GM19023 (cell line): ENCODE results near the gene BCKDHA.
"Not testable (repeated sequence)": the region's sequence is repeated elsewhere in the genome, so short reads cannot be mapped to it uniquely, and the experiment has no call there.

ENCODE experiments used
- ATAC-seq: cut with Tn5 transposase; IDR thresholded peaks from one replicate; pipeline ENCODE4 v1.9.1; 2021; ENCODE audit warnings: mild to moderate bottlenecking, moderate library complexity; ENCODE audit not compliant: unreplicated experiment

BCKDHA gene

DNA sequence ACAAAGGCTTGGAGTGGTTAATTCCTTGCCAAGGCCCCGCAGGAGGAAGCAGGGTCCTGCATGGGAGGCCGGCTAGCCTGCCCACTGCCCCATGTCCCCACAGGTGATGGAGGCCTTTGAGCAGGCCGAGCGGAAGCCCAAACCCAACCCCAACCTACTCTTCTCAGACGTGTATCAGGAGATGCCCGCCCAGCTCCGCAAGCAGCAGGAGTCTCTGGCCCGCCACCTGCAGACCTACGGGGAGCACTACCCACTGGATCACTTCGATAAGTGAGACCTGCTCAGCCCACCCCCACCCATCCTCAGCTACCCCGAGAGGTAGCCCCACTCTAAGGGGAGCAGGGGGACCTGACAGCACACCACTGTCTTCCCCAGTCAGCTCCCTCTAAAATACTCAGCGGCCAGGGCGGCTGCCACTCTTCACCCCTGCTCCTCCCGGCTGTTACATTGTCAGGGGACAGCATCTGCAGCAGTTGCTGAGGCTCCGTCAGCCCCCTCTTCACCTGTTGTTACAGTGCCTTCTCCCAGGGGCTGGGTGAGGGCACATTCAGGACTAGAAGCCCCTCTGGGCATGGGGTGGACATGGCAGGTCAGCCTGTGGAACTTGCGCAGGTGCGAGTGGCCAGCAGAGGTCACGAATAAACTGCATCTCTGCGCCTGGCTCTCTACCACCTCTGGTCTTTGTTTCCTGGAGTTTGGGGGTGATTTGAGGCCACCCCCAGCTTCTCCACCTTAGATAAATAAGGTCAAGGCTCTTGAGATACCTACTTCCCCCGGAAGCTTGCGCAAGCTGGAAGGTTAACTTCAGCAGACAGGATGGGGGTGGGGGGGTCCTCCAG, 26.9 kb downstream of the BCKDHA start:
- ATAC-seq = no peak

DNA sequence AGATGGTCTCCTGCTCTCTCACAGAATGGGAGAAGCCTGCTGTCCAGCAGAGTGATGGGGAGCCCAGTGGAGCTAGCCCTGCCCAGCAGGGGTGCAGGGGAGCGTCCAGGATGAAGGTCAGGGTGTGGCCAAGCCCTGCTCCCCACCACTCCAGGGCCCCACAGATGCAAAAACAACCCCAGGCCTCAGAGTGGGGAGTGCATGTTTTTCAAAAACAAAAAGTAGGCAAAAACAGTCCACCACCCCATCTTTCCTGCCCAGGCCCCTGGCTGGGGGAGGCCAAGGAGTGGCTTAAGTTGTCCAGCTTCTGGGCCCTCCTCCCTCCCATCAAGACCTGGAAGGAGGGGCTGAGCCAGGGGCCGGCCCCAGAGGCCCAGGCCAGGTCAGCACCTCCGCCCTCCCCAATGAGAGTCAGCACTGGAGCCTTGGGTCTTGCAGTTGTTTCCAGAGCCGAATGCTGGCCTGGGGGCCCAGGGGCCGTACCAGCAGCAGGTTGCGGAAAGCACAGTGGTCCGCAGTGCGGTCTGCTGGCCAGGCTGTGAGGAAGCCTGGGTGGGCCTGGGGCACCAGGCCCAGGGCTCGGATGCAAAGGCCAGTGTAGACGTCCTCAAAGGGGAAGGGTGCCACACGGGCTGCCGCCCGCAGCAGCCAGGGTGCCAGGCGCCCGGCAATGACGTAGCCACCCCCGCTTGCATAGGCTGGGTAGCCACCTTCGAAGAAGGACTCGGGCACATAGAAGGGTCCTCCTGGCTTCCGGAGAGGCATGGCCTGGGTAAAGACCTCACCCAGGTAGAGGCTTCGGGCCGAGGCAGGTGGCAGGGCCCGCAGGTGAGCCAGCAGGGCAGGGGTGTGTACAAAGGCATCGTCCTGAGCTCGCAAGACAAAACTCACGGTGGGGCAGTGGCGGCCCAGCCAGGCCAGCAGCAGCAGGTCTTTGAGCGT, 27.8 kb downstream of the BCKDHA start:
- no peak for ATAC-seq

DNA sequence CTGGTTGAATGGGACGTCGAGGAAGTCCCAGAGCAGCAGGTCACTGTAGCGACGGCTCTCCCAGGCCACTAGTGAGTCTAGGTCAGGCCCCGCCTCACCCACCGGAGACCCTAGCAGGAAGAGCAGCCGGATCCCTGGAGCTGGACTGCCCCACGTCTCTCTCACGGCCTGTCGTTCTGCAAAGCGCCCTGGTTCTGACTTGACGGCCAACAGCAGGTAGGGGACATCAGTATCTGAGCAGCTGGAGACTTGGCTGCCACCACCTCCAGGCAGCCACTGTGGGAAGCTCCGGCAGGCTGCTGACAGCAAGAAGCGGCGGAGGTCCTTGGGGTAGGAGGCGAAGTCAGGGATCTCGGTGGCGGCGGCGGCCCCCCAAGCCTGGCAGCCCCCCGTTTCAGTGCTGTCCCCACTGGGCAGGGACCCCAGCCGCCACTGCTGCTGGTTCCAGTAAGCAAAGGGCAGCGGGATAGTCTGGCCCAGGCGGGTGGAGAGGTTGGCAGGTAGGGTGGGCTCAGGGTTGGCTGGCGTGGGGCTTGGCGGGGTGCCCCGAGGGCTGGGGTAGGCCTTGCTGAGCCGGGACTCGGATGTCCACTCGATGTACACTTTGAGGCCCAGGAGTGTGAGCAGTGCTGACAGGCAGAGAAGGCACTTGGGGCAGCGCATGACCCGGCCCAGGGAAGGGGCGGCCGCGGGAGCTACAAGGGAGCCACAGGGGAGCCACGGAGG, 28.7 kb downstream of the BCKDHA start:
- ATAC-seq = no peak

DNA sequence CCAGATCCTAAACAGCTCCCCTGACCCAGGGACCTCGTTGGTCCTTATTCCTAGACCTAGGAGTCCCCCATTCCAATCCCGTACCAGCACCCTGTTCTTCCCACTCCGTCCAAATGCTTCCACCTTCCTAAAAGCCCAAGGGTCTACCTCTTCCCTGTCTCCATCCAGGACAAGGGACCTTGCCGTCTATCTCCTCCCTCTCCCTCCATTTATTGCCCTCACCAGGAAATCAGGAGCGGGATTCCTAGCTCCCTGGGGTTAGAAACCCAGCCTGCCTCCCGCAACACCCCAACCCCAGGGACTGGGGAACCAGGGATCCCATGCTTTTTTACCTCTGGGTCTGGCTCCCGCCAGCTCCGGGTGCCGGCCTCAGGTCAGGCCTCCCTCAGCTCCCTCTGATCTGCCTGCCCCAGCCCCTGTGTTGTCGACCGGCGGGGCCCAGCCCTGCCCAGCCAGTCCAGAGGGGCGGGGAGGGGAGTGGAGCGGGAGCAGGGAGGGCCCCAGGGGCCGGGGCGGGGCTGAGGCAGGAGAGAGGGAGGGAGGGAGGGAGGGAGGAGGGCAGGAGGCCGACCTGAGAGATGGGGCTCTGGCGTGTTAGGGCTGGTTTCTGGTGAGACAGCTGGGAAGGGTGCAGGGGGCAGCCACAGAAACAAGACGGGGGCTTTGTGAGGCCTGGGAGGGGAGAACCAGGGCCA, 29.5 kb downstream of the BCKDHA start, which contains the start of gene B3GNT8:
Gene B3GNT8, minus strand, starts transcription at position 423 of the 695 bp plus-strand sequence. CDS start 596 bp downstream, outside the sequence.
- no peak for ATAC-seq

DNA sequence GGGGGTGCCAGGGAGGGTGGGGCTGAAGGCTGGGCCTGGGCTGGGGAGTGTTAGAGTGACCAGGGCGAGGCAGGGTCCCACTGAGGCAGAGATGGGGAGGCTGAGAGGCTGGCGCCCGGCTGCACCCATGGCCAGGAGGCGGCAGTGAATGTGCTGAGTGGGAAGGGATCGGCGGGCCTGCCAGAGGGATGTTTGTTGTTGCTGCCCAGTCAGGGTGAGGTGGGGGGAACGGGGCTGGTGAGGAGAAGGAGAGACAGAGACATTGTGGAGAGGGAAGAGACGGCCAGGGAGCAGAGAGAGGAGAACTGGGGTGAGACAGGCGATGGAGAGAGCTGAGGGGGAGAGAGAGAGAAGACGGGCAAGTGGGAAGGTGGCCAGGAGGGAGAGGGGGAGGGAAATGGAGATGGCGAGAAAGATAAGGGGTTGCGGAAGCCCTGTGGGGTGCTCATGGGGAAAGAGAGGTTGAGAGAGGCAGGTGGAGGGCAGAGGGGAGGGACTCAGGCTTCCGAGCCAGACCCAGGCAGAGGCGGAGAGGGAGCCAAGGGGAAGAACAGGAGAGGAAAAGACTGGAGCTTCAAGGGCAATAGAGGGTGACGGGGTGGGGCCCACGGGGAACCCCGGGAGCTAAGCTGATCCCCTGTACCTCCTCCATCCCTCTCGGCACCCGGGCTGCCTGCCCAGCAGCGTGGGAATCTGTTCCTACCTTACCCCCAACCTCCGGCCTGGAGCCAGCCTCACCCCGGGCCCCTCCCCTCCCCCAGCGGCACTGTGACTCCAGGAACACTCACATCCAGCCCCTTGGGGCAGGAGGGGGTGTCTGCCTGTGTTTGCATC, 30.2 kb downstream of the BCKDHA start:
- no peak for ATAC-seq

DNA sequence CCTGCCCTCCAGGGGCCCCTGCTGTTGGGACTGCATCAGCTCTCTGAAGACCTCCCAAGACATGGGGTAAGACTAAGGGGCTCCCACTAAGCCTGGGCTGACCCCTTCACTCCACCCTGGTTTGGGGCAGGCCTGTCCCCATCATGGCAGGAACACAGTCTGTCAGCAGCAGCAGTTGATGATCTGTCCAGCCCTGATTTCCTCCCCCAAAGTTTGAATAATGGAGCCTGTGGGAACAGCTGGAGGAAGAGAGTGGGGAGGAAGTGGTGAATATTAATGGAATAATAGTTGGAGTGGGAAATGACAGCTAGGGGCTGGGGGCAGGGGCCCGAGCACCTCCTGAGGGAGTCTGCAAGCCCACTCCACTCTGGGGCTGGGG, 30.9 kb downstream of the BCKDHA start:
- no peak for ATAC-seq

DNA sequence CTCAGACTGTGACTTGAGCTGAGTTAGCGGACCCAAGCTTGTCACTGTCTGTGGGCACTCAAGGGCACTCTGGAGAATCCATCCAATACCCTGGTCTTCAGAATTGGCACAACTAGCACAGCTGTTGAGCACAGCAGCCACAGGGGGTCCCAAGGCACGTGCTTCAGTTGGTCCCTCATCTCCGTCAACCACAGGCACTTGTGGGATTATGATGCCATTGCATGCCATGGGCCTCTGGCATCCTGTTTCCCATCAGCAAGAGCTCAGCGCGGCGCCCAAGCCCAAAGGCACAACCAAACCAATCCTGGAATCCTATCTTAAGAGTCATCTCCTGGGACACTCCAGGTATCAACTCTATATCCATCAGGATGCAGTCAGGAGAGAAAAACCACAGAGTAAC, 33.3 kb downstream of the BCKDHA start:
- no peak for ATAC-seq

DNA sequence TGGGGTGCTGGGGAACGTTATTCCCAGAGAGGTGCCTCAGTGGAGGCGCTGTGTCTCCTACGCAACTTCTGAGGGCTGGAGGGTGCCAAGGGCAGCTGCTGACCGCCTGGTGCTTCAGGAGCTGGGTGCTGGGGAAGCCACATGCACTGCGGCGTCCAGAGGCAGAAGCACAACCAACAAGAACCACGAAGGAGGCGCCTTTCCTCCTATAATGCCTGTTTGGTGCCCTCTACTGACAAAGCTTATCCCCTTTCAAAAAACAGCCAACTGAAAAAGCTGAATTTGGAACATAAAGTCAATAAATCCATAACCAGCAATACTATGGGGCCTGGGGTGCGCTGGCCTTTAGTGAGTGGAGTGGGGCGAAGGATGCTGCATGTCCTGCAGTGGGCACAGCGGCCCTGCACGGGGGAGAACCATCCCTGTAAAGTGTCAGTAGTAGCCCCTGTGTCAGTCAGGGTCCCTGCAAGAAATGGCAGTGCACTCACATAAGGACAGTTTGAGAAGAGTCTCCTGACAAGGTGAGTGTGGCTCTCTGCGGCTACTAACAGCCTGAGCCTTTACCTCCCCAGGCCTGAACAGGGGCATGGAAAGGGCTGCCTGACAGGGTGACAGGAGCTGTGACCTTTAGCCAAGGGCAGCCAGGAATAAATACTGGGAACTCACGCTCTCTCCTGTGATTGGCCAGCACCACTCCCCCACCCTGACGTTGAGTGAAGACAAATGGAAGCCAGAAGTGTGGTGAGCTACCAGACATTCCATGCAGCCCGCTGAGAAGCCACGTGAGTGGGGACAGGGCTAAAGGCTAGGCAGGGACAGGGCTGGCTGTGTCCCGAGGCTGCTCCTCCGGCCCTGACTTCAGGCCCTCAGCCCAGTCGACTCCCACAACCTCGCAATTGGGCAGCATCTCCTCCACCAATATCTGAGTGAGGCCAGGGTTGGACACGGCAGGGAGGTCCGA, 34.1 kb downstream of the BCKDHA start:
- no peak for ATAC-seq

DNA sequence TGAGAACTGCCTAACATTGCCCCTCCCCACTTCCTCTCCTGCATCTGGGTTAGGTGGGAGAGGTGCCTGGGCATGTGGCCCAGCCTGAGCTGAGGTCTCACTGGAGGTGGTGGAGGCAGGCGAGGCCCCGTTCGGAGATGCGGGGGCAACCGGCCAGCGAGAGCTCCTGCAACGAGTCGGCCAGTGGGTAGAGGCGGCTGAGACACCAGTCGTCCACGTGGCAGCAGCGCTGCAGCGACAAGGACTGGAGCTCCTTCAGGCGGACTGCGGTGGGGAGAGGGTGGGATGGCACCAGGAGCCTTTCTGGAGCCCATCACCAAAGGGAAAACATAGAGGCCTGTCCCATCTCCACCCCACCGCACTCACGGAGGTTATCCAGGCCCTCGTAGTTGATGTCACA, 35.6 kb downstream of the BCKDHA start:
- ATAC-seq = no peak

DNA sequence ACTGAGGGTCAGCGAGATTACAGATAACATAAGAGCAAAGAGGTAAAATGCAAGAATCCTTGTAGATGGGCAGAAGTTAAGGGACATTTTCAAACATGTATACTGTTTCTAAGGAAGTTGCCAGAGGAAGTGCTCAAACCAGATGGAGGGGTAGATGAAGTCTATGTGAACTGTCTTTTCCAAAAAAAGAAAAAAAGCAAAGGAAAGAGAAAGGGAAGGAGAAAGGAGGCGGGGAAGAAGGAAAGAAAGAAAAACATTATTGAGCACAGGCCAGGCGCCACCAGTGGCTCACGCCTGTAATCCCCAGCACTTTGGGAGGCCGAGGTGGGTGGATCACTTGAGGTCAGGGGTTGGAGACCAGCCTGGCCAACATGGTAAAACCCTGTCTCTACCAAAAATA, 36.8 kb downstream of the BCKDHA start:
- no peak for ATAC-seq

DNA sequence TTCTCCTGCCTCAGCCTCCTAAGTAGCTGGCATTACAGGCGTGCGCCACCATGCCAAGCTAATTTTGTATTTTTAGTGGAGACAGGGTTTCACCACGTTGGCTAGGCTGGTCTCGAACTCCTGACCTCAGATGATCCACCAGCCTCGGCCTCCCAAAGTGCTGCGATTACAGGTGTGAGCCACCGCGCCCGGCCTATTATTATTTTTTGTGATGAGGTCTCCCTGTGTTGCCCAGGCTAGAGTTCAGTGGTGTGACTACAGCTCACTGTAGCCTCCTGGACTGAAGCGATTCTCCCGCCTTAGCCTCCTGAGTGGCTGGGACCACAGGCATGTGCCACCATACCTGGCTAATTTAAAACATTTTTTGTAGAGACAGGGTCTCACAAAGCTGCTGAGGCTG, 37.8 kb downstream of the BCKDHA start:
- not testable (repeated sequence) for ATAC-seq

DNA sequence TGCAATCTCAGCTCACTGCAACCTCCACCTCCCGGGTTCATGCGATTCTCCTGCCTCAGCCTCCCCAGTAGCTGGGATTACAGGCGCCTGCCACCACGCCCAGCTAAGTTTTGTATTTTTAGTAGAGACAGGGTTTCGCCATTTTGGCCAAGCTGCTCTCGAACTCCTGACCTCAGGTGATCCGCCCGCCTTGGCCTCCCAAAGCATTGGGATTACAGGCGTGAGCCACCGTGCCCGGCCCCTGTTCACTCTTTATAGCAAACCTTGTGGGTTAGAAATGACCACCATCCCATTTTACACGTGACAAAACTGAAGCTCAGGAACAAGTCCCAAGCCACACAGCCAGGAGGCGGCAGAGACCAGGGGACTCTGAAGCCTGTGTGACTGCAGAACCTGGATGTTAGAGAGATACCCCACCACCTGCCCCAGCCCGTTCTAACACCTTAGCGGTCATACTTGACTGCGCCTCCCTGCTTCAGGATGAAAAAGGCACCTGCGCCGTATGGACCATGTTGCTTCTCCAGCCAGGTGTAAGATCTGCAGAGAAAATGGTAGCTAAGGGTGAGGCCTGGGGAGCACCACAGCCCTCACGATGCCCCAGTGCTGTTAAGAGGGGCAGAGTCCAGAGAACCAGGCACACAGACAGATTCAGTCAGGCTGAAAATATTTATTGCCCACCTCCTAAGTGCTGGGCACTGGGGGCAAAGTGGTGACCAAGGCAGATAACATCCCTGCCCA, 38.5 kb downstream of the BCKDHA start:
- ATAC-seq = no peak

DNA sequence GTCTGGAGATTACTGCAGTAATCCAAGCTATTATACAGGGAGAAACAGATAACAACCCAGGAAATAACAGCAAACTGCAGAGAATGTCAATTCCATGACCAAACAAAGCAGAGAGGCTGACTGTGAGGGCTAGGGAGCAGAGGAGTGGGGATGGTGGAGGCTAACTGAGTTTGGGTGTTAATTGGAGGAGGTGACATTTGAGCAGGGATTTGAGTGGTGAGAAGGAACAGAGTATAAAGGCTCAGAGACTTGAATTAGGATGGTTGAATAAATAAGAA, 39.0 kb downstream of the BCKDHA start:
- ATAC-seq = no peak

DNA sequence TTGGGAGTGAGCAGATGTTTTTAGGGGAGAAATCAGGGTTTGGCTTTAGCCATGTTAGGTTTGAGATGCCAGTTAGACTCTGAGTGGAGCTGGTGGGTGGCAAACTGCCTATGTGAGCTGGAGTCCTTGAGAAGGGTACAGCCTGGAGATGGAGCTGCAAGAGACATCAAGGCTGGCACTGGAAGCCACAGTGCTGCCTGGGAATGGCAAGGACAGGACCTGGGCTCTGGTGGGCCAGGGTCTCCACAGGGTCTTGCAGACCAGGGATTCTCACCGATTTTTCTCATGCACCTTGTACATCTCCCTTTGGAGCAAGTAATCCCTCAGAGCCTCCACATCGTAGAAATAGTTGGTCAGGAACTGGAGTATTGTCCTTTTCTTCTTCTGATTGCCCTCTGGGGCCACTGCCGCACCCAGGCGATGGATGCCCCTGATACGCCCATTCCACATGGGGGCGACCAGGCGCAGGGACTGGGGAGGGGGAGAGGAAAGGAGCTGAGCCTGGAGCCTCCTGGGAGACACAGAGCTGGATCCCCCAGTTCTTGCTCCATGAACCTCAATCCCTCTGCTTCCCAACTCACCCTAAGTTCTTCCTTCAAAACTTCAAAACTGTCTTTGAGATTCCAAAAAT, 40.4 kb downstream of the BCKDHA start:
- ATAC-seq = no peak

DNA sequence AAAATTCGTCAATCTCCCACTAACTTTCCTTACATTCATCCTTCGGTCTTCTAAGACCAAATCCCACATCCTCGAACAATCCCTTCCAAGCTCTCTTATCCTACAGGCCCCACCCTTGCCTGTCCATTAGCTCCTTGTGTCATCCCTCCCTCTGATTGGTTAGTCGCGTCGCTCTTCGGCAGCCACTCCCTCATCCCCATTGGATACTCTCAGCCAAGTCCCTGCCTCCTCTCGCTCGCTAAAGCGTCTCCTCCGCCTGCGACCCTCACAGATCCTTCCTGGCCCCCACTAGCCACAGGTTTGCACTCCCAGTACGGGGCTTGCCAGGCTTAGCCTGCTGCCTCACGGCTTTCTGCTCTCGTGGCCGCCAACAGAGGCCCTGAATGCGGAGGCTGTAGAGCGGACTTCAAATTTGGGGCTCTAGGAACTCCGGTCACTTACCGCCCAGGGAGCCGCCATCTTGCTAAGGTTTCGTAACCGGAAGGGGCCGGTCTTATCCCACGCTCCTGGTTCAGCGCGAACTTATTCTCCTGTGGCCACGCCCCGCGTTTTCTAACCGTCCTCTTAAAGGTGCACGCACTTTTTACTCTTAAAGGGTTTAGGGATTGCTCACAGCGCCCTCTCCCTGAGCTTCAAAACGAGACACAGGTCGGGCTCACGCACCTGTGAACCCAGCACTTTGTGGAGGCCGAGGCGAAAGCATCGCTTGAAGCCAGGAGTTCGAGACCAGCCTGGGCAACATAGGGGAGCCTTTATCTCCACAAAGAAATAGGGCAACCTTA, 42.0 kb downstream of the BCKDHA start, which contains the start of gene DMAC2:
Gene DMAC2, minus strand, starts transcription at position 472 of the 782 bp plus-strand sequence. Its CDS starts 13 bp downstream, at position 459.
- ATAC-seq = peak; percentile 86

DNA sequence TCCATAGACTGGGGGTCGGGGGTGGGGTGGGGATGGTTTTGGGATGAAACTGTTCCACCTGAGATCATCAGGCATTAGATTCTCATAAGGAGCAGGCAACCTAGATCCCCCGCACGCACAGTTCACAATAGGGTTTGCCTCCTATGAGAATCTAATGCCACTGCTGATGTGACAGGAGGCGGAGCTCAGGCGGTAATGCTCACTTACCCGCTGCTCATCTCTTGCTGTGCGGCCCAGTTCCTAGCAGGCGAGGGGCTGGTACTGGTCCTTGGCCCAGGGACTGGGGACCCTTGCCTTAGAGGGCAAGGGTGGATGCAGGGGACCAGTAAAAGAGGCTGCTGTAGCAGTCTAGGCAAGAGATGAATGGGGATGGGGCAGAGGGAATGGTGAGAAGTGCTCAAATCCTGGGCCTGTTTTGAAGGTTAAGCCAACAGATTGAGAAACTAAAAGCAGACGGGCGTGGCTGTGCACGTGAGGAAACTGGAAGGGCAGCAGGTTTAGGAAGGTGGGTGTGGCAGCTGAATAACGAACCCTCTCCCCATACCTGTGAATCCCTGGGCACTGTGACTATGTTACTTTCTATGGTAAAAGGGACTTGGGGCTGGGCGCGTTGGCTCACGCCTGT, 43.8 kb downstream of the BCKDHA start:
- no peak for ATAC-seq
